Neutrophil (primary cell): ENCODE data around the gene TMEM62.
"Not testable (repeated sequence)": the region's sequence is repeated elsewhere in the genome, so short reads cannot be mapped to it uniquely, and the experiment has no call there.

Experiments used
- H3K27ac ChIP-seq: fragments of 200-600 bp; sonication (generic); 2 replicates; pipeline ENCODE4 v1.5.1; 2016; ENCODE audit warnings: mild to moderate bottlenecking, moderate library complexity
- H3K27me3 ChIP-seq: fragments of 200-600 bp; sonication (generic); 2 replicates; pipeline ENCODE4 v1.6.0; 2016; ENCODE audit warnings: mild to moderate bottlenecking
- H3K36me3 ChIP-seq: fragments of 200-600 bp; sonication (generic); 2 replicates; pipeline ENCODE4 v1.5.1; 2017
- H3K4me1 ChIP-seq, 2 experiments: fragments of 200-600 bp in 1 of 2; sonication (generic) in 1 of 2; 1 replicate in 1 of 2; 2 replicates in 1 of 2; pipeline versions ENCODE4 v1.5.1 to v1.6.1; 2013 to 2016; ENCODE audit warnings: low read depth in 1 of 2, low read length in 1 of 2, mild to moderate bottlenecking in 1 of 2, moderate library complexity in 1 of 2; ENCODE audit not compliant: control insufficient read depth in 1 of 2, insufficient read depth in 1 of 2
- H3K4me3 ChIP-seq, 2 experiments: fragments of 200-600 bp in 1 of 2; sonication (generic) in 1 of 2; 1 replicate in 1 of 2; 2 replicates in 1 of 2; pipeline ENCODE4 v1.5.1; 2013 to 2016; ENCODE audit warnings: low read depth in 1 of 2, low read length in 1 of 2, mild to moderate bottlenecking in 1 of 2, moderate library complexity in 1 of 2
- H3K9me3 ChIP-seq: fragments of 200-600 bp; sonication (generic); 2 replicates; pipeline ENCODE4 v1.5.1; 2016
- TF ChIP-seq, protein P1 (sequence below): fragments of 200-600 bp; sonication (generic); IDR thresholded peaks from 2 replicates; pipeline ENCODE4 v1.5.1; 2016; ENCODE audit warnings: antibody characterized with exemption

TMEM62 gene

DNA sequence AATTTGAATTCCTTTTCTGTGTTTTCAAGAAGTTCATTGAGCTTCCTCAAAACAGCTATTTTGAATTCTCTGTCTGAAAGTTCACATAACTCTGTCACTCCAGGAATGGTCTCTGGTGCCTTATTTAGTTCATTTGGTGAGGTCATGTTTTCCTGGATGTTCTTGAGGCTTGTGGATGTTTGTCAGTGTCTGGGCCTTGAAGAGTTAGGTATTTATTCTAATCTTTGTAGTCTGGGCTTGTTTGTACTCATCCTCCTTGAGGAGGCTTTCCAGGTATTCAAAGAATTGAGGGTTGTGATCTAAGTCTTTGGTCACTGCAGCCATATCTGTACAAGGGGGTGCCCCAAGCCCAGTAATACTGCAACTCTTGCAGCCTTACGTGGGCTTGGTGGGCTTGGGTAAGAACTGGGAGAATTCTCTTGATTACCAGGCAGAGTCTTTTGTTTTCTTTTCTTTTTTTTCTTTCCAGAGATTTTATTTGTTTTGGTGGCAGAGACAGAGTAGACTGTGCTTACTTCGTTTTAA lies 32.5 kb downstream of the TMEM62 start:
- Histone ChIP-seq H3K36me3 (peaks cover 27% of the 10 kb centered on the region), H3K4me3 (no peak overlapping the region), H3K27ac (no peak overlapping the region), H3K4me1 (no peaks in the 10 kb centered on the region), H3K27me3 (no peaks in the 10 kb centered on the region), H3K9me3 (no peaks in the 10 kb centered on the region)
- TF ChIP-seq, protein P1, sequence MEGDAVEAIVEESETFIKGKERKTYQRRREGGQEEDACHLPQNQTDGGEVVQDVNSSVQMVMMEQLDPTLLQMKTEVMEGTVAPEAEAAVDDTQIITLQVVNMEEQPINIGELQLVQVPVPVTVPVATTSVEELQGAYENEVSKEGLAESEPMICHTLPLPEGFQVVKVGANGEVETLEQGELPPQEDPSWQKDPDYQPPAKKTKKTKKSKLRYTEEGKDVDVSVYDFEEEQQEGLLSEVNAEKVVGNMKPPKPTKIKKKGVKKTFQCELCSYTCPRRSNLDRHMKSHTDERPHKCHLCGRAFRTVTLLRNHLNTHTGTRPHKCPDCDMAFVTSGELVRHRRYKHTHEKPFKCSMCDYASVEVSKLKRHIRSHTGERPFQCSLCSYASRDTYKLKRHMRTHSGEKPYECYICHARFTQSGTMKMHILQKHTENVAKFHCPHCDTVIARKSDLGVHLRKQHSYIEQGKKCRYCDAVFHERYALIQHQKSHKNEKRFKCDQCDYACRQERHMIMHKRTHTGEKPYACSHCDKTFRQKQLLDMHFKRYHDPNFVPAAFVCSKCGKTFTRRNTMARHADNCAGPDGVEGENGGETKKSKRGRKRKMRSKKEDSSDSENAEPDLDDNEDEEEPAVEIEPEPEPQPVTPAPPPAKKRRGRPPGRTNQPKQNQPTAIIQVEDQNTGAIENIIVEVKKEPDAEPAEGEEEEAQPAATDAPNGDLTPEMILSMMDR = no peak

DNA sequence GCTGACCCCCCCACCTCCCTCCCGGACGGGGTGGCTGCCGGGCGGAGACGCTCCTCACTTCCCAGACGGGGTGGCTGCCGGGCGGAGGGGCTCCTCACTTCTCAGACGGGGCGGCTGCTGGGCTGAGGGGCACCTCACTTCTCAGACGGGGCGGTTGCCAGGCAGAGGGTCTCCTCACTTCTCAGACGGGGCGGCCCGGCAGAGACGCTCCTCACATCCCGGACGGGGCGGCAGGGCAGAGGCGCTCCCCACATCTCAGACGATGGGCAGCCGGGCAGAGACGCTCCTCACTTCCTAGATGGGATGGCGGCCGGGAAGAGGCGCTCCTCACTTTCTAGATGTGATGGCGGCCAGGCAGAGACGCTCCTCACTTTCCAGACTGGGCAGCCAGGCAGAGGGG lies 33.9 kb downstream of the TMEM62 start:
- H3K27me3 ChIP-seq, H3K4me1 ChIP-seq, H3K27ac ChIP-seq, H3K4me3 ChIP-seq, H3K9me3 ChIP-seq: not testable (repeated sequence)
- H3K36me3 ChIP-seq = peaks cover 22% of the 10 kb centered on the region

DNA sequence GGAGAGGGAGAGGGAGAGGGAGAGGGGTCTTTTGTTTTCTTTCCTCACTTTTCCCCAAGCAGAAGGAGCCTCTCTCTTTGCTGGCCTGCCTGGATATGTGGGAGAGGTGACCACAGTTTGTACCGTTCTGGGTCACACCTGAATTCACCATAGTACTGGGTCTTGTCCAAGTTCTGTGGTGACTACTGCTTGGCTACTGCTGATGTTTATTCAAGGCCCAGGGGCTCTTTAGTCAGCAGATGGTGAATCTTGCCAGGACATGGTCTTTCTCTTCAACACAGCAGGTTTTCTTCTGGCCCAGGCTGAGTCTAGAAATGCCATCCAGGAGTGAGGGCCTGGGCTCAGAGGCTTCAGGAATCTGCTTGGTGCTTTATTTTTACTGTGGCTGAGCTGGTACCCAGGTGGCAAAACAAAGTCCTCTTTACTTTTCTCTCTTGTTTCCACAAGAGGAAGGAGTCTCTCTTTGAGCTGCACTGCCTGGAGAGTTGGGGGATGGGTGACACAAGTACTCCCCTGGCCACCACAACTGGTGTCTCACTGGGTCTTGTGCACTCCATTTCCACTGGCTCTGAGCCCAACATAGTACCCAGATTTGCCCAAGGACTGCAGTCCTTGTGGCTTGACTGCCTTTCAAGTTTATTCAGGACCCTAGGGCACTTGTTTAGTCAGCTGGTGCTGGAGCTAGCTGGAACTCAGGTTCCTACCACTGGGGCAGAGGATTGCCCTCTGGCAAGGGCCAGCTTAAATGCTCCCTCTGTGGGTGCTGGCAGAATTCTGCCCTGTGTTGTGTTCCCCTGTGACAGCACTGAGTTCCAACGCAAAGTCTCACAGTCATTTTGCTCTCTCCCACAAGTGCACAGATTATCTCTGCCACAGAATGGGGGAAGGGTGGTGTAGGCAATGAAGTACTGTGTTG lies 35.1 kb downstream of the TMEM62 start:
- Histone ChIP-seq H3K9me3 (no peaks in the 10 kb centered on the region), H3K36me3 (peaks cover 22% of the 10 kb centered on the region), H3K27ac (no peak overlapping the region), H3K27me3 (no peaks in the 10 kb centered on the region), H3K4me3 (no peak overlapping the region), H3K4me1 (no peaks in the 10 kb centered on the region)
- TF ChIP-seq, protein P1 = no peak

DNA sequence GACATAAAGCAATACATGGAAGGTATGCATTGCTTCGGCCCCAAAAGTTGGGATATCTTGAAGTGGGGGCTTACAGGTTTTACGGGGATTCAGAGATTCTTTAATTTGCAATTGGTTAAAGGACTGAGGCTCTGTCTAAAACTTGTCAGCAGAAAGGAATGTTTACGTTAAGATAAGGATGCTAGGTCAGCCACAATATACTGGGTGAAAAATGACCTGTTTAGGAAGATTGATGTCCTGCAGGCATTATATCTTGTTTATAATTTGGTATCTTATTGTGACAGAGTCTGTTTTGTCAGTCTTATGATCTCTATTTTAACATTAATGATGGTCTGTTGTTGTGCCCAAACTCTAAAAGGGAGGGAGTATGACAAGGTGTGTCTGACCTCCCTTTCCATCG lies 36.5 kb downstream of the TMEM62 start:
- H3K4me1 ChIP-seq = no peaks in the 10 kb centered on the region
- peaks cover 23% of the 10 kb centered on the region for H3K36me3 ChIP-seq
- H3K9me3 ChIP-seq = no peaks in the 10 kb centered on the region
- no peak overlapping the region for H3K27ac ChIP-seq
- no peaks in the 10 kb centered on the region for H3K27me3 ChIP-seq
- TF ChIP-seq, protein P1 = no peak
- no peak overlapping the region for H3K4me3 ChIP-seq

DNA sequence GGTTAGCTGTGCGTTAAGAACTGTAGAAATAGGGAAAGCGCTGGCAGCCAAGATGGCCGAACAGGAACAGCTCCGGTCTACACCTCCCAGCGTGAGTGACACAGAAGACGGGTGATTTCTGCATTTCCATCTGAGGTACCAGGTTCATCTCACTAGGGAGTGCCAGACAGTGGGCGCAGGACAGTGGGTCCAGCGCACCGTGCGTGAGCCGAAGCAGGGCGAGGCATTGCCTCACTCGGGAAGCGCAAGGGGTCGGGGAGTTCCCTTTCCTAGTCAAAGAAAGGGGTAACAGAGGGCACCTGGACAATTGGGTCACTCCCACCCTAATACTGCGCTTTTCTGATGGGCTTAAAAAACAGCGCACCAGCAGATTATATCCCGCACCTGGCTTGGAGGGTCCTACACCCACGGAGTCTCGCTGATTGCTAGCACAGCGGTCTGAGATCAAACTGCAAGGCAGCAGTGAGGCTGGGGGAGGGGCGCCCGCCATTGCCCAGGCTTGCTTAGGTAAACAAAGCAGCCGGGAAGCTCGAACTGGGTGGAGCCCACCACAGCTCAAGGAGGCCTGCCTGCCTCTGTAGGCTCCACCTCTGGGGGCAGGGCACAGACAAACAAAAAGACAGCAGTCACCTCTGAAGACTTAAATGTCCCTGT lies 42.4 kb downstream of the TMEM62 start:
- H3K9me3 ChIP-seq = not testable (repeated sequence)
- peaks cover 19% of the 10 kb centered on the region for H3K36me3 ChIP-seq

DNA sequence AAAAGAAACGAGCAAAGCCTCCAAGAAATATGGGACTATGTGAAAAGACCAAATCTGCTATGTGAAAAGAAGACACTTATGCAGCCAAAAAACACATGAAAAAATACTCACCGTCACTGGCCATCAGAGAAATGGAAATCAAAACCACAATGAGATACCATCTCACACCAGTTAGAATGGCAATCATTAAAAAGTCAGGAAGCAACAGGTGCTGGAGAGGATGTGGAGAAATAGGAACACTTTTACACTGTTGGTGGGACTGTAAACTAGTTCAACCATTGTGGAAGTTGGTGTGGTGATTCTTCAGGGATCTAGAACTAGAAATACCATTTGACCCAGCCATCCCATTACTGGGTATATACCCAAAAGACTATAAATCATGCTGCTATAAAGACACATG lies 43.8 kb downstream of the TMEM62 start:
- not testable (repeated sequence) for H3K27ac ChIP-seq, H3K4me1 ChIP-seq, H3K9me3 ChIP-seq, H3K27me3 ChIP-seq, H3K4me3 ChIP-seq
- peaks cover 22% of the 10 kb centered on the region for H3K36me3 ChIP-seq

More for the DNA sequence above, 42.4 kb downstream of the TMEM62 start:
- not testable (repeated sequence) for H3K27me3 ChIP-seq, H3K4me3 ChIP-seq, H3K27ac ChIP-seq, H3K4me1 ChIP-seq

DNA sequence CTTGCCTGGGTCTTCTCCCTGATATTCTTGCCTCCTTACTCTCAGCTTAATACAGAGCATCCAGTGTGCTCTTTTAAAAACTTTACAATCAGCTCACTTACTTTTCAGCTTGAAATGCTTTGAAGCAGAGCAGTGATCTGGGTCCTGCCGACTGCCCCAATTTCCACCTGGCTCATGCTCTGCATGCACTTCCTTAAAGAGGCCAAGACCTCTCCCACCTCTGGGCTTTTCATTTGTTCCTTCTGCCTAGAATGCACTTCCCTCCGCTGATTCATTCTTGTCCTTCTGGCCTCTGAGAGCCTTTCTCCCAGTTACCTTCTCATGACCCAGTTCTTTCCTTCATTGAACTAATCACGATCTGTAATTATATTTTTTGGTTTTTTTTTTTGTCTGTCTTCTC lies 49.9 kb downstream of the TMEM62 start:
- peaks cover 26% of the 10 kb centered on the region for H3K36me3 ChIP-seq
- no peak overlapping the region for H3K4me3 ChIP-seq
- no peaks in the 10 kb centered on the region for H3K27me3 ChIP-seq
- TF ChIP-seq, protein P1 = no peak
- H3K4me1 ChIP-seq = peaks cover 25 to 31% of the 10 kb centered on the region in 2 experiments
- no peak overlapping the region for H3K27ac ChIP-seq
- no peaks in the 10 kb centered on the region for H3K9me3 ChIP-seq
